ENCODE measurements around the gene TRPV4. TPM values are rescaled to one million over a fixed set of nuclear protein-coding genes. Genes with fewer than 3 reads are reported as not detected.

The TRPV4 gene
- total RNA-seq, 2 experiments from 2014 or later, result 2.1 TPM; not detected in 1

- H2AFZ ChIP-seq (ENCODE audit: low read length), result no peak overlapping the region
- no peak overlapping the region for H3K27ac ChIP-seq (ENCODE audit: low read depth, low read length, poor library complexity, severe bottlenecking)
- ChIA-PET POLR2A (no interaction called here), CTCF (ENCODE audit: unreplicated experiment) (interaction anchor here (1.2 kb wide), 1 partner anchor 10 kb away, joined by 3 read pairs; no protein-coding TSS in a partner anchor)
- no peaks in the 10 kb centered on the region for H3K9me3 ChIP-seq (ENCODE audit: low read length)
- no peak for DNase-seq (ENCODE audit: low spot score)
- H3K36me3 ChIP-seq (ENCODE audit: insufficient read depth, low read length), result no peaks in the 10 kb centered on the region
- no TSS peak for BruUV-seq (replicated peaks)
- H3K4me3 ChIP-seq (ENCODE audit: low read depth, low read length, poor library complexity, severe bottlenecking), result no peak overlapping the region
- H4K20me1 ChIP-seq (ENCODE audit: insufficient read depth, low read length), result no peaks in the 10 kb centered on the region
- intact Hi-C loops (cut with micrococcal nuclease; ENCODE audit: unreplicated experiment), result no loop called here
- no peaks in the 10 kb centered on the region for H3K4me1 ChIP-seq (ENCODE audit: insufficient read depth, low read length, poor library complexity, severe bottlenecking)
- TF ChIP-seq CTCF (conservative IDR thresholded peaks at IDR 0.05; ENCODE audit: low read length), result no peak
- TF ChIP-seq EZH2phosphoT487 (IDR thresholded peaks at IDR 0.05; ENCODE audit: borderline replicate concordance, low read depth, low read length), result no peak
- no peaks in the 10 kb centered on the region for H3K79me2 ChIP-seq (ENCODE audit: insufficient read depth, low read depth, low read length)
- no peaks in the 10 kb centered on the region for H3K9me2 ChIP-seq (ENCODE audit: insufficient read depth, low read length)
- H3K4me2 ChIP-seq (ENCODE audit: low read length), result no peak overlapping the region
Observed at GRCh38 chr12:109835827-109836226, 2.6 kb upstream of the TRPV4 start.

GRCh38 chr12:109832541-109833306, 474 bp downstream of the TRPV4 start:
- H4K20me1 ChIP-seq (ENCODE audit: insufficient read depth, low read length), result no peaks in the 10 kb centered on the region
- CTCF ChIA-PET (ENCODE audit: unreplicated experiment), result no interaction called here
- no peak overlapping the region for H2AFZ ChIP-seq (ENCODE audit: low read length)
- no peaks in the 10 kb centered on the region for H3K4me1 ChIP-seq (ENCODE audit: insufficient read depth, low read length, poor library complexity, severe bottlenecking)
- DNase-seq (ENCODE audit: low spot score), result no peak
- H3K36me3 ChIP-seq (ENCODE audit: insufficient read depth, low read length), result no peaks in the 10 kb centered on the region
- H3K9me3 ChIP-seq (ENCODE audit: low read length), result no peaks in the 10 kb centered on the region
- BruUV-seq (replicated peaks), result no TSS peak
- no peaks in the 10 kb centered on the region for H3K9me2 ChIP-seq (ENCODE audit: insufficient read depth, low read length)
- no peak for TF ChIP-seq EZH2phosphoT487 (IDR thresholded peaks at IDR 0.05; ENCODE audit: borderline replicate concordance, low read depth, low read length)
- TF ChIP-seq CTCF (conservative IDR thresholded peaks at IDR 0.05; ENCODE audit: low read length), result no peak
- no peak overlapping the region for H3K4me3 ChIP-seq (ENCODE audit: low read depth, low read length, poor library complexity, severe bottlenecking)
- H3K79me2 ChIP-seq (ENCODE audit: insufficient read depth, low read depth, low read length), result no peaks in the 10 kb centered on the region
- H3K4me2 ChIP-seq (ENCODE audit: low read length), result no peak overlapping the region
- intact Hi-C loops (cut with micrococcal nuclease; ENCODE audit: unreplicated experiment), result no loop called here
- POLR2A ChIA-PET, result no interaction called here
- H3K27ac ChIP-seq (ENCODE audit: low read depth, low read length, poor library complexity, severe bottlenecking), result no peak overlapping the region

- Histone ChIP-seq H4K20me1 (ENCODE audit: insufficient read depth, low read length) (no peaks in the 10 kb centered on the region), H3K9me2 (ENCODE audit: insufficient read depth, low read length) (no peaks in the 10 kb centered on the region), H3K9me3 (ENCODE audit: low read length) (no peaks in the 10 kb centered on the region), H3K36me3 (ENCODE audit: insufficient read depth, low read length) (no peaks in the 10 kb centered on the region), H3K4me1 (ENCODE audit: insufficient read depth, low read length, poor library complexity, severe bottlenecking) (no peaks in the 10 kb centered on the region), H3K27ac (ENCODE audit: low read depth, low read length, poor library complexity, severe bottlenecking) (no peak overlapping the region), H3K79me2 (ENCODE audit: insufficient read depth, low read depth, low read length) (no peaks in the 10 kb centered on the region), H3K4me2 (ENCODE audit: low read length) (no peak overlapping the region), H3K4me3 (ENCODE audit: low read depth, low read length, poor library complexity, severe bottlenecking) (no peak overlapping the region), H2AFZ (ENCODE audit: low read length) (no peak overlapping the region)
- TF ChIP-seq EZH2phosphoT487 (IDR thresholded peaks at IDR 0.05; ENCODE audit: borderline replicate concordance, low read depth, low read length) (no peak), CTCF (conservative IDR thresholded peaks at IDR 0.05; ENCODE audit: low read length) (no peak)
- CTCF ChIA-PET (ENCODE audit: unreplicated experiment), result no interaction called here
- POLR2A ChIA-PET, result no interaction called here
- DNase-seq (ENCODE audit: low spot score), result no peak
- BruUV-seq (replicated peaks), result no TSS peak
- intact Hi-C loops (cut with micrococcal nuclease; ENCODE audit: unreplicated experiment), result no loop called here
Observed at GRCh38 chr12:109831929-109832328, 1.3 kb downstream of the TRPV4 start.

All from OCI-LY7 (cell line).